ENCODE results near the gene OR6K6. TPM values are rescaled to one million over a fixed set of nuclear protein-coding genes. Genes with fewer than 3 reads are reported as not detected.

OR6K6 gene, protein sequence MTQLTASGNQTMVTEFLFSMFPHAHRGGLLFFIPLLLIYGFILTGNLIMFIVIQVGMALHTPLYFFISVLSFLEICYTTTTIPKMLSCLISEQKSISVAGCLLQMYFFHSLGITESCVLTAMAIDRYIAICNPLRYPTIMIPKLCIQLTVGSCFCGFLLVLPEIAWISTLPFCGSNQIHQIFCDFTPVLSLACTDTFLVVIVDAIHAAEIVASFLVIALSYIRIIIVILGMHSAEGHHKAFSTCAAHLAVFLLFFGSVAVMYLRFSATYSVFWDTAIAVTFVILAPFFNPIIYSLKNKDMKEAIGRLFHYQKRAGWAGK
- not detected for total RNA-seq

- H3K27ac Mint-ChIP-seq: no peak within 1 kb of the TSS
- ChIA-PET CTCF (no interaction called here), POLR2A (no interaction called here)
- H3K4me3 Mint-ChIP-seq: no peak within 1 kb of the TSS
- no peaks in the 10 kb centered on the region for H3K36me3 Mint-ChIP-seq (ENCODE audit: low read depth)
- peaks cover 4% of the 10 kb centered on the region for H3K27me3 Mint-ChIP-seq
- no peak for DNase-seq
- H3K9me3 Mint-ChIP-seq: no peaks in the 10 kb centered on the region
- H3K4me1 Mint-ChIP-seq: no peaks in the 10 kb centered on the region
Observed at GRCh38 chr1:158754420-158754819, at the start of gene OR6K6. TSS of gene OR6K6 (plus strand) at chr1:158754720. CDS start at chr1:158754888, 168 bp downstream.

- Mint-ChIP-seq H3K4me3 (no peak overlapping the region), H3K4me1 (no peaks in the 10 kb centered on the region), H3K36me3 (ENCODE audit: low read depth) (no peaks in the 10 kb centered on the region), H3K27ac (no peak overlapping the region), H3K9me3 (no peaks in the 10 kb centered on the region), H3K27me3 (peaks cover 5% of the 10 kb centered on the region)
- POLR2A ChIA-PET: no interaction called here
- no peak for DNase-seq
- CTCF ChIA-PET: no interaction called here
Observed at GRCh38 chr1:158706096-158706495, 48.4 kb upstream of the OR6K6 start.

GRCh38 chr1:158711098-158711497, 43.4 kb upstream of the OR6K6 start:
- ChIA-PET POLR2A (no interaction called here), CTCF (no interaction called here)
- DNase-seq: no peak
- H3K36me3 Mint-ChIP-seq (ENCODE audit: low read depth): no peaks in the 10 kb centered on the region
- H3K9me3 Mint-ChIP-seq: no peaks in the 10 kb centered on the region
- no peak overlapping the region for H3K27ac Mint-ChIP-seq
- peaks cover 12% of the 10 kb centered on the region for H3K27me3 Mint-ChIP-seq
- H3K4me1 Mint-ChIP-seq: no peaks in the 10 kb centered on the region
- no peak overlapping the region for H3K4me3 Mint-ChIP-seq

- Mint-ChIP-seq H3K4me1 (peaks cover 11% of the 10 kb centered on the region), H3K27me3 (peaks cover 7% of the 10 kb centered on the region), H3K9me3 (no peaks in the 10 kb centered on the region), H3K4me3 (no peak overlapping the region), H3K27ac (no peak overlapping the region), H3K36me3 (ENCODE audit: low read depth) (no peaks in the 10 kb centered on the region)
- ChIA-PET CTCF (no interaction called here), POLR2A (no interaction called here)
- DNase-seq: no peak
Observed at GRCh38 chr1:158714754-158715153, 39.8 kb upstream of the OR6K6 start.

DNA sequence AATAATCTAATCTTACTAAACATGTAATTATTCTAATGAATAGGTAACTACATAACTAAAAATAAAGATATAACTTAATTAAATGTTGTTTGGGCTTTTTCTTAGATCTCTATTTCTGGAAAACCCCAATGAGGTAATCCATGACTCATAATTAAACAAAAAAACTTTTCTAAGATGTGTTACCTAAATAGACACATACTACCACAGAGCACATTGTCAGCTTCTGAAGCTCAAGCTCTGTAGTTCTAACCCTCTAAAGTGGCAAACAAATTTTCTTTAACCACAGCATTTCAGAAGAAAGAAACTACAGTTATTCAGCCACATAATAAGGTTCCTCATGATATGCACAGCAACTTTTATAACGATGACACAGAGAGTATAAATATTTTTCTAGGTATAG, 38.2 kb upstream of the OR6K6 start:
- POLR2A ChIA-PET: interaction anchor here (0.9 kb wide), 1 partner anchor 70 kb away, joined by 3 read pairs; no protein-coding TSS in a partner anchor
- Mint-ChIP-seq H3K9me3 (no peaks in the 10 kb centered on the region), H3K27me3 (peaks cover 9% of the 10 kb centered on the region), H3K4me3 (no peak overlapping the region), H3K36me3 (ENCODE audit: low read depth) (no peaks in the 10 kb centered on the region), H3K27ac (peak overlapping the region; percentile 17), H3K4me1 (peaks cover 11% of the 10 kb centered on the region)
- no peak for DNase-seq
- CTCF ChIA-PET: no interaction called here

- no peak for DNase-seq
- Mint-ChIP-seq H3K27ac (no peak overlapping the region), H3K4me3 (no peak overlapping the region), H3K36me3 (ENCODE audit: low read depth) (no peaks in the 10 kb centered on the region), H3K4me1 (peaks cover 11% of the 10 kb centered on the region), H3K27me3 (peaks cover 7% of the 10 kb centered on the region), H3K9me3 (no peaks in the 10 kb centered on the region)
- CTCF ChIA-PET: no interaction called here
- POLR2A ChIA-PET: no interaction called here
Observed at GRCh38 chr1:158717344-158717743, 37.2 kb upstream of the OR6K6 start.

- peaks cover 9% of the 10 kb centered on the region for H3K27me3 Mint-ChIP-seq
- POLR2A ChIA-PET: no interaction called here
Observed at GRCh38 chr1:158719664-158720063, 34.9 kb upstream of the OR6K6 start.

DNA sequence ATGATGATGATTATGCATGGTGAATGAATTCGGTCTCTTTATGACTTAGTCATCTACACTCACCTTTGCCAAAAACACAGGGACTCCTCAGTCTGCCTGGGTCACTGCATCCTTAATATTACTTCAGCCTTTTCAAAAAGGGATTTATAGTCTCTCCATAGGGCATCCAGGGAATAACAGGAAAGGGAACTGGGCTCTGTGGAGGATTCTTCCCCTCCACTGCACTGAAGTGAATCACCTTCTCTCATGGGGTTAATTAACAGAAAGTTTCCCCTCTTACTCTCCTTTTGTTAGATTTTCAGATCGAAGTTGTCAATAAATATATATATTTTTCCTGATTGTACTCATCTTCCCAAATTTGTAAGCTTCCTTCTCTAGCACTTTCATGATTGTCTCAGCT, 33.9 kb upstream of the OR6K6 start, which contains the start of gene OR6K3:
Gene OR6K3, minus strand, starts transcription at position 101 of the 400 bp plus-strand sequence. CDS start 2,605 bp downstream, outside the sequence.
- DNase-seq: no peak
- no peak within 1 kb of the TSS for H3K27ac Mint-ChIP-seq
- H3K36me3 Mint-ChIP-seq (ENCODE audit: low read depth): no peaks in the 10 kb centered on the region
- H3K4me3 Mint-ChIP-seq: no peak within 1 kb of the TSS
- ChIA-PET CTCF (no interaction called here), POLR2A (no interaction called here)
- peaks cover 10% of the 10 kb centered on the region for H3K27me3 Mint-ChIP-seq
- H3K4me1 Mint-ChIP-seq: peaks cover 11% of the 10 kb centered on the region
- no peaks in the 10 kb centered on the region for H3K9me3 Mint-ChIP-seq

More at GRCh38 chr1:158719664-158720063, 34.9 kb upstream of the OR6K6 start:
- Mint-ChIP-seq H3K36me3 (ENCODE audit: low read depth) (no peaks in the 10 kb centered on the region), H3K4me1 (peaks cover 11% of the 10 kb centered on the region), H3K27ac (no peak overlapping the region), H3K9me3 (no peaks in the 10 kb centered on the region), H3K4me3 (no peak overlapping the region)
- DNase-seq: no peak
- CTCF ChIA-PET: no interaction called here

- H3K27me3 Mint-ChIP-seq: peaks cover 15% of the 10 kb centered on the region
- no peak overlapping the region for H3K4me3 Mint-ChIP-seq
- H3K4me1 Mint-ChIP-seq: no peaks in the 10 kb centered on the region
- no peaks in the 10 kb centered on the region for H3K36me3 Mint-ChIP-seq (ENCODE audit: low read depth)
- POLR2A ChIA-PET: no interaction called here
- no peaks in the 10 kb centered on the region for H3K9me3 Mint-ChIP-seq
- no peak overlapping the region for H3K27ac Mint-ChIP-seq
- DNase-seq: no peak
- CTCF ChIA-PET: no interaction called here
Observed at GRCh38 chr1:158724442-158724841, 30.1 kb upstream of the OR6K6 start.

DNA sequence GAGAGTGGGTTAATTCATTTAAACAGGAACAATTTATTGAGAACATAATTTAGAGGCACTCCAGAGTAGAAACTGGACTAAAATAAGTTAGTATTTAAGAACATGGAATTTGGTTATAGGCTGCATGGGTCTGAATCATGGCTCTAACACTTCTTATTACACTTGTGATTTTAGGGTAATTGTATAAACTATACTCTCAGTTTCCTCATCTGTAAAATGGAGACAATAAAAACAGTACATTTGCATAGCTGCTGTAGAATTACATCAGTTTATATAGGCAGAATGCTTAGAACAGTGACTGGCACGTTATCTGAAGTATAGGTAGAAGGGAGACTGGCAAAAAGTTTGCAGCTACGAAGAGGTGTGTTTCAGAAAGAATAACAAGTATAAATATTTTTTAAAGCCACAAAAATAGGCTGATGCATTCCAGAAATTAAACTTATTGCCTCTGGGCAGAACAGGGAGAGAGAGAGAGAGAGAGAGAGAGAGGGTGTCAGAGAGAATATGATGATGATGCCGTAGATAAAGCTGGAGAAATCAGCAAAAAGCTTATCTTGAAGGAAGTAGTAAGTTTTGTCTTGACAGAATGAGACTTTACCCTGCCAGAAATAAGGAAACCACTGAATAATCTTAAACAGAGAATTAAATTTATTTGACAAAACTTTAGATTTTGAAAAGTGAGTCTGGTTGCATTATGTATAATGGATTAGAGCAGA, 25.9 kb upstream of the OR6K6 start:
- H3K36me3 Mint-ChIP-seq (ENCODE audit: low read depth): no peaks in the 10 kb centered on the region
- no peak overlapping the region for H3K27ac Mint-ChIP-seq
- no peaks in the 10 kb centered on the region for H3K4me1 Mint-ChIP-seq
- no peak overlapping the region for H3K4me3 Mint-ChIP-seq
- no peak for DNase-seq
- H3K9me3 Mint-ChIP-seq: no peaks in the 10 kb centered on the region
- CTCF ChIA-PET: no interaction called here
- peaks cover 8% of the 10 kb centered on the region for H3K27me3 Mint-ChIP-seq
- POLR2A ChIA-PET: no interaction called here

DNA sequence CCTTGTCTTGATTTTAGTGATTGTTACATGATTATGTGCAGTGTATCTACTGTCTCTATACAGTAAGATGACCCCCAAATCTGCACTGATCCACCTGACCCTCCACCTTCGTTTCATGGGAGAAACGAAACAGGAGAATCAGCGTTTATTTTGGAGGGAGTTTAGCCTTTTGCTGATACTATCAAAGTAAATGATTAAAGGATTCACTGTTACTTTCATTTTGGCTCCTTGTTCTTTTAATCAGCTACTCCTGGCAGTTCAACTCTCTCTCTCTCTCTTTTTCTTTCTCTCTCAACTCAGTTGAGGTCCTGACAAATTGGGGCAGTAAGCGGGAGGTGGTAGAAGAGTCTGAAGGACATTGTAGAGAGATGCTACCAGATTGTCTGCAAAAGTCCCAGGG, 24.1 kb upstream of the OR6K6 start:
- H3K4me3 Mint-ChIP-seq: no peak overlapping the region
- ChIA-PET POLR2A (no interaction called here), CTCF (no interaction called here)
- H3K27me3 Mint-ChIP-seq: peaks cover 5% of the 10 kb centered on the region
- DNase-seq: no peak
- H3K9me3 Mint-ChIP-seq: no peaks in the 10 kb centered on the region
- no peaks in the 10 kb centered on the region for H3K4me1 Mint-ChIP-seq
- H3K27ac Mint-ChIP-seq: no peak overlapping the region
- H3K36me3 Mint-ChIP-seq (ENCODE audit: low read depth): no peaks in the 10 kb centered on the region

- Mint-ChIP-seq H3K27me3 (no peaks in the 10 kb centered on the region), H3K36me3 (ENCODE audit: low read depth) (no peaks in the 10 kb centered on the region), H3K4me3 (no peak overlapping the region), H3K4me1 (no peaks in the 10 kb centered on the region), H3K27ac (no peak overlapping the region), H3K9me3 (no peaks in the 10 kb centered on the region)
- CTCF ChIA-PET: no interaction called here
- no peak for DNase-seq
- POLR2A ChIA-PET: no interaction called here
Observed at GRCh38 chr1:158731707-158732106, 22.8 kb upstream of the OR6K6 start.

DNA sequence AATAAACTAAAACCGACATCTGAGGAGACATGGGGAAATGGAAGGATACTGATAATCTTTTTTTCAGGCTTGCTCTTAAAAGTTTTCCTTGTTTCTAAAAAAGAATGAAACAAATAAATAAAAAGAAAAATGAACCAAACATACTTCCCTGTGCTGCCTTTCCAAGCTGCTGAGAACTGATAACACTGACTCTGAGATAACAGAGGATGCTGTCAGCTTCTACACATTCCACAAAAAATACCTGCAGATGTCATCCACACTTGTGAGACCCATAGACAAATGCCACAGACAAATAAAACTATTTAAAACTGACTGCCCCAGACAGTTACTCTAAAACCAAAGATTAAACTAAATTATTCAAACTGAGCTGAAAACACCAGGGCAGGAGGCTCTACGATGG, 22.0 kb upstream of the OR6K6 start:
- ChIA-PET POLR2A (no interaction called here), CTCF (no interaction called here)
- Mint-ChIP-seq H3K4me3 (no peak overlapping the region), H3K4me1 (no peaks in the 10 kb centered on the region), H3K9me3 (no peaks in the 10 kb centered on the region), H3K27ac (no peak overlapping the region), H3K27me3 (no peaks in the 10 kb centered on the region), H3K36me3 (ENCODE audit: low read depth) (no peaks in the 10 kb centered on the region)
- DNase-seq: no peak

DNA sequence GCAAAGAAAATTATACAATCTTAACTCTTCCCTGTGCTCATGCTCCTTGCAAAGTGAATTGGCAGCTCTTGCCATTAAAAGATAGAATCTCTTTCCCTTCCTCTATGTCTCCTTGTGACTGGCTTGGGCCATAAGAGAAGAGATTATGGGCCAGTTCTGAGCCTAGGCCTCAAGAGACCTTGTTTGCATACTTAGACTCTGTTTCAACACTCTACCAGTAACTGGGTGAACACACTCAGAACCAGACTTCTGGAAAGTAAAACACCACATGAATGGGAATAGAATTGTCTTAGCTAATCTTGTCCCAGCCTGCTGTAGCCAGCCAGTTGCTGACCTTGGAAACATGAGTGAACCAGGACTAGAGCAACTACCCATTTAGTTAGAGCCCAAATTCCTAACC, 18.7 kb upstream of the OR6K6 start:
- DNase-seq: no peak
- no peaks in the 10 kb centered on the region for H3K9me3 Mint-ChIP-seq
- POLR2A ChIA-PET: no interaction called here
- CTCF ChIA-PET: interaction anchor here (1.8 kb wide), 1 partner anchor 12 kb away, joined by 4 read pairs; no protein-coding TSS in a partner anchor
- H3K4me3 Mint-ChIP-seq: no peak overlapping the region
- H3K27ac Mint-ChIP-seq: no peak overlapping the region
- peaks cover 4% of the 10 kb centered on the region for H3K27me3 Mint-ChIP-seq
- no peaks in the 10 kb centered on the region for H3K4me1 Mint-ChIP-seq
- no peaks in the 10 kb centered on the region for H3K36me3 Mint-ChIP-seq (ENCODE audit: low read depth)
